GM20000 (cell line): Measurements from ENCODE around the gene CLSTN2.

Experiments used
- DNase-seq: peaks from one replicate; pipeline ENCODE4 v3.0.0; 2012; ENCODE audit warnings: low spot score
- TF ChIP-seq, protein P1 (sequence below): IDR thresholded peaks from 2 replicates; pipeline ENCODE4 v1.5.1; 2012; ENCODE audit warnings: mild to moderate bottlenecking, control low read depth; ENCODE audit errors: extremely low read depth, missing control alignments

The CLSTN2 gene

DNA sequence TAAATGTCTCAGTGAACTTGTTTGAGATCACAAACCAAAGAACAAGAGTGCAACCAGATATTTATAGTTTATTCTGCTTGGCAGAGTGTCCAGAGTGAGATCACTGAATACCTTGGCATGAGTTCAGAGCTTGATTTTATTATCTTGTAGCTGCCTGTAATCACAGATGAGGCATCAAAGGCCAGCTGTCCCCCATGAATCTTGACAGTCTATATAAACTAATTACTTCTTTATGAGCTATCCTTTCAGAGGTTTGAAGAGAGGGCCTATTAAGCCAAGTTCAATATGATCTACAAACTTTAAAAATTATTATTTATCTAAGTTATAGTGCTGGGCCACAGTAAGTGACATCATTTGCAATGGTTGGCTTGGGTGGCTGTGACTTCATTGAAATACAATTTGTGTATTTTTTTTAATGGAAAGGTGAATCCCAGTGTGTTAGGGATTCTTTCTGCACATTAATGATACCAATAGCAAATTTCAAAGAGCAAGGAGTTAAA, 251.5 kb downstream of the CLSTN2 start:
- TF ChIP-seq, protein P1, sequence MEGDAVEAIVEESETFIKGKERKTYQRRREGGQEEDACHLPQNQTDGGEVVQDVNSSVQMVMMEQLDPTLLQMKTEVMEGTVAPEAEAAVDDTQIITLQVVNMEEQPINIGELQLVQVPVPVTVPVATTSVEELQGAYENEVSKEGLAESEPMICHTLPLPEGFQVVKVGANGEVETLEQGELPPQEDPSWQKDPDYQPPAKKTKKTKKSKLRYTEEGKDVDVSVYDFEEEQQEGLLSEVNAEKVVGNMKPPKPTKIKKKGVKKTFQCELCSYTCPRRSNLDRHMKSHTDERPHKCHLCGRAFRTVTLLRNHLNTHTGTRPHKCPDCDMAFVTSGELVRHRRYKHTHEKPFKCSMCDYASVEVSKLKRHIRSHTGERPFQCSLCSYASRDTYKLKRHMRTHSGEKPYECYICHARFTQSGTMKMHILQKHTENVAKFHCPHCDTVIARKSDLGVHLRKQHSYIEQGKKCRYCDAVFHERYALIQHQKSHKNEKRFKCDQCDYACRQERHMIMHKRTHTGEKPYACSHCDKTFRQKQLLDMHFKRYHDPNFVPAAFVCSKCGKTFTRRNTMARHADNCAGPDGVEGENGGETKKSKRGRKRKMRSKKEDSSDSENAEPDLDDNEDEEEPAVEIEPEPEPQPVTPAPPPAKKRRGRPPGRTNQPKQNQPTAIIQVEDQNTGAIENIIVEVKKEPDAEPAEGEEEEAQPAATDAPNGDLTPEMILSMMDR: no peak
- DNase-seq: no peak

DNA sequence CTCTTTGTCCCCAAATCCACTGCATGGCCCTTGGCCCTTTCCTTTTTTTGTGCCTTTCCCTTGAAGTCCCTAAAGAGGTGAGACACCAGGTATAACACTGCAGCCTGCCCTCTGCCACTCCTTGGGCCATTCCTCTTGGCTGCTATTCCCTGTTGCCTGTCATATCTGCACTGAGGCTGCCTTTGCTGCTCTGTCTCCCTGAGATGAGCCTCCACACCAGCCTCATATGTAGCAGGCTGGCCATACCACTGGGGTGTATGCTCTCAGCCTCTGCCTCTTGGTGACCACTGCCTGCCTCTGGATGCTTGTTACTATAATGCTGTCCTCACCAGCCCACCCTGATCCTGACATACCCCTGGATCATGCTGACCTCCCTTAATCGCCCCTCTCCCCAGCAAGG, 252.0 kb downstream of the CLSTN2 start:
- TF ChIP-seq, protein P1: no peak

DNA sequence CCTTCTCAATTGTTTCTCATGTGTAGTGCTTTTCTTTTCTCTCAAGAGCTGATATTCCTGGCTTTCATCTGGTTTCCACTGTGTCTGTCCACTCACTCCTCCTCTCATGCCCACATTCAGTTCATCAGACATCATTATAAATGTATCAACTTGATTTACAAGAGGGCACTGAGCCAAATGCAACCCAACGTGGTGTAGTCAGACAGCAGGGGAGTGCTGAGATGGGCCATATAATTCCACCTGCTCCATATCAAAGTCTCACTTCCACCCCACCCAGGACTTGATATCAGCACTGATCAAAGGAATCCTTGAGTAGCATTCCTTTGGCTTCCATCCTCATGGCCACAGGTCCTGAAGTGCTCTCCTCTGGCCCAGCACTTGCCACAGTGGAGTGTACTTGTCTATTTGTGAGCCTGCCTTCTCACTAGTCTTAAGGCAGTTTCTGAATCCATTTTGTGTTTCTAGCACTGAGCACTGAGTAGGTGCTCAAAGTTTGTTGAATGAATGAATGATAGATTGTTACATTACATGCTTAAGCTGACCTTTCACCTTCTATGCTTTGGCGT, 252.8 kb downstream of the CLSTN2 start:
- TF ChIP-seq, protein P1: no peak
- DNase-seq: no peak

More for the DNA sequence above, 252.0 kb downstream of the CLSTN2 start:
- DNase-seq: no peak

- DNase-seq: no peak
- TF ChIP-seq, protein P1: no peak
These were observed 253.3 kb downstream of the CLSTN2 start for GRCh38 chr3:140188285-140188684.

GRCh38 chr3:140189267-140189666, 254.3 kb downstream of the CLSTN2 start:
- TF ChIP-seq, protein P1: no peak
- no peak for DNase-seq

DNA sequence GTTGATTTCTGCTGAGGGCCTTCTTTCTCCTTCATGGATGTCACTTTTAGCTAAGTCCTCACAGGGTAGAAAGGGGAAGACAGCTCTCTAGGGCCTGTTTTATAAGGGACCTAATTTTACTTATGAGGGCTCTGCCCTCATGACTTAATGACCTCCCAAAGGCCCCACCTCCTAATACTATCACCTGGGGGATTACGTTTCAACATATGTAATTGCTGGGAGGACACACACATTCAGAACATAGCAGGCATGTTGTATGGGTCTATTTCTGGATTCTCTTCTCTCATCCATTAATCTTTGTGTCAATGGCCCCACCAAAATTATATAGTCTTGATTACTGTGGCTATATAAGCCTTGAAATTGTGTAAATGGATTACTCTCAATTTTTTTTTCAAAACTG, 255.0 kb downstream of the CLSTN2 start:
- DNase-seq: no peak
- TF ChIP-seq, protein P1: no peak

DNA sequence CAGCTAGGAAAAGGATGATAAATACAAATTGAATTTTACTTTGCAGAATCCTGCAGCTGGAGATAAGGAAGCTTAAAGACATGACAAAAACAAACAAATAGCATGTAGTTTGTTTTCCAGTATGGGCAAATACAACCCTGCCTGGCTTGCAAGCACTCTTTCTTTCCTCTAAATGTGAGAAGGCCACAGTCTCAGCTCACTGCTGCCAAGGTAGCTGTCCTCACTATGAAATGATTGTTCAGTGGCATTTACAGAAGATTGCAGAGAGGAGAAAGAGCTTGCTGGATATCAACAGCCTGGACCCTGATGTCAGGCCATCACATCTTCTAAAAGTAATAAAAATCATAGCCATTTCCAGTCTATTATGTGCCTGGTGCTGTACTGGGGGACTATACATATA, 262.0 kb downstream of the CLSTN2 start:
- TF ChIP-seq, protein P1: no peak
- DNase-seq: no peak
